ENCODE data around the gene VKORC1.

DNA sequence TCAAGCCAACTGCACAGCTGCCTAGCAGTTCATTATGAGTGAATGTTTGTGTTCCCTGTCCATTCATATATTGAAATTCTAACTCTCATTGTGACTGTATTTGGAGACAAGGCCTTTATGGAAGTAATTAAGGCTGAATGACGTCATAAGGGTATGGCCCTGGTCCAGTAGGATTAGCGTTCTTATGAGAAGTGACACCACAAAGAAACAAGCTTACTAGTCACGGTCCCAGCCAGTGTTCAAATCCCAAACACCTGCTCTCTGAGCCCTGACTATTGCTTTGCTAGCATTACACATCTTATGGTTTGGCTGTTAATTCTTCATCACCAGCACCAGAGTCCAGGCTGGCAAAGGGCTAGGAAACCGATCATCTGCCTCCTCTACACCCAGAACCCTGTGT lies 22.7 kb downstream of the VKORC1 start:
- TF ChIP-seq, protein P1, sequence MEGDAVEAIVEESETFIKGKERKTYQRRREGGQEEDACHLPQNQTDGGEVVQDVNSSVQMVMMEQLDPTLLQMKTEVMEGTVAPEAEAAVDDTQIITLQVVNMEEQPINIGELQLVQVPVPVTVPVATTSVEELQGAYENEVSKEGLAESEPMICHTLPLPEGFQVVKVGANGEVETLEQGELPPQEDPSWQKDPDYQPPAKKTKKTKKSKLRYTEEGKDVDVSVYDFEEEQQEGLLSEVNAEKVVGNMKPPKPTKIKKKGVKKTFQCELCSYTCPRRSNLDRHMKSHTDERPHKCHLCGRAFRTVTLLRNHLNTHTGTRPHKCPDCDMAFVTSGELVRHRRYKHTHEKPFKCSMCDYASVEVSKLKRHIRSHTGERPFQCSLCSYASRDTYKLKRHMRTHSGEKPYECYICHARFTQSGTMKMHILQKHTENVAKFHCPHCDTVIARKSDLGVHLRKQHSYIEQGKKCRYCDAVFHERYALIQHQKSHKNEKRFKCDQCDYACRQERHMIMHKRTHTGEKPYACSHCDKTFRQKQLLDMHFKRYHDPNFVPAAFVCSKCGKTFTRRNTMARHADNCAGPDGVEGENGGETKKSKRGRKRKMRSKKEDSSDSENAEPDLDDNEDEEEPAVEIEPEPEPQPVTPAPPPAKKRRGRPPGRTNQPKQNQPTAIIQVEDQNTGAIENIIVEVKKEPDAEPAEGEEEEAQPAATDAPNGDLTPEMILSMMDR (IDR thresholded peaks at IDR 0.05; ENCODE audit: low read depth, low read length, missing input control), result no peak
- TF ChIP-seq SP1 (IDR thresholded peaks at IDR 0.05) (no peak), TAF1 (conservative IDR thresholded peaks at IDR 0.05) (no peak), EGR1 (IDR thresholded peaks at IDR 0.05; ENCODE audit: low read depth in 2 of 2) (no peak), JUND (IDR thresholded peaks at IDR 0.05) (no peak), FOXA1 (IDR thresholded peaks at IDR 0.05) (no peak), YY1 (IDR thresholded peaks at IDR 0.05) (no peak), FOXA2 (IDR thresholded peaks at IDR 0.05) (no peak), RAD21 (IDR thresholded peaks at IDR 0.05) (no peak)
- TF ChIP-seq, protein P2, sequence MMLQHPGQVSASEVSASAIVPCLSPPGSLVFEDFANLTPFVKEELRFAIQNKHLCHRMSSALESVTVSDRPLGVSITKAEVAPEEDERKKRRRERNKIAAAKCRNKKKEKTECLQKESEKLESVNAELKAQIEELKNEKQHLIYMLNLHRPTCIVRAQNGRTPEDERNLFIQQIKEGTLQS (IDR thresholded peaks at IDR 0.05), result no peak
- TF ChIP-seq, protein P3, sequence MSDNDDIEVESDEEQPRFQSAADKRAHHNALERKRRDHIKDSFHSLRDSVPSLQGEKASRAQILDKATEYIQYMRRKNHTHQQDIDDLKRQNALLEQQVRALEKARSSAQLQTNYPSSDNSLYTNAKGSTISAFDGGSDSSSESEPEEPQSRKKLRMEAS (IDR thresholded peaks at IDR 0.05), result no peak
- TF ChIP-seq, protein P4, sequence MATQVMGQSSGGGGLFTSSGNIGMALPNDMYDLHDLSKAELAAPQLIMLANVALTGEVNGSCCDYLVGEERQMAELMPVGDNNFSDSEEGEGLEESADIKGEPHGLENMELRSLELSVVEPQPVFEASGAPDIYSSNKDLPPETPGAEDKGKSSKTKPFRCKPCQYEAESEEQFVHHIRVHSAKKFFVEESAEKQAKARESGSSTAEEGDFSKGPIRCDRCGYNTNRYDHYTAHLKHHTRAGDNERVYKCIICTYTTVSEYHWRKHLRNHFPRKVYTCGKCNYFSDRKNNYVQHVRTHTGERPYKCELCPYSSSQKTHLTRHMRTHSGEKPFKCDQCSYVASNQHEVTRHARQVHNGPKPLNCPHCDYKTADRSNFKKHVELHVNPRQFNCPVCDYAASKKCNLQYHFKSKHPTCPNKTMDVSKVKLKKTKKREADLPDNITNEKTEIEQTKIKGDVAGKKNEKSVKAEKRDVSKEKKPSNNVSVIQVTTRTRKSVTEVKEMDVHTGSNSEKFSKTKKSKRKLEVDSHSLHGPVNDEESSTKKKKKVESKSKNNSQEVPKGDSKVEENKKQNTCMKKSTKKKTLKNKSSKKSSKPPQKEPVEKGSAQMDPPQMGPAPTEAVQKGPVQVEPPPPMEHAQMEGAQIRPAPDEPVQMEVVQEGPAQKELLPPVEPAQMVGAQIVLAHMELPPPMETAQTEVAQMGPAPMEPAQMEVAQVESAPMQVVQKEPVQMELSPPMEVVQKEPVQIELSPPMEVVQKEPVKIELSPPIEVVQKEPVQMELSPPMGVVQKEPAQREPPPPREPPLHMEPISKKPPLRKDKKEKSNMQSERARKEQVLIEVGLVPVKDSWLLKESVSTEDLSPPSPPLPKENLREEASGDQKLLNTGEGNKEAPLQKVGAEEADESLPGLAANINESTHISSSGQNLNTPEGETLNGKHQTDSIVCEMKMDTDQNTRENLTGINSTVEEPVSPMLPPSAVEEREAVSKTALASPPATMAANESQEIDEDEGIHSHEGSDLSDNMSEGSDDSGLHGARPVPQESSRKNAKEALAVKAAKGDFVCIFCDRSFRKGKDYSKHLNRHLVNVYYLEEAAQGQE (IDR thresholded peaks at IDR 0.05), result no peak
- TF ChIP-seq, protein P5, sequence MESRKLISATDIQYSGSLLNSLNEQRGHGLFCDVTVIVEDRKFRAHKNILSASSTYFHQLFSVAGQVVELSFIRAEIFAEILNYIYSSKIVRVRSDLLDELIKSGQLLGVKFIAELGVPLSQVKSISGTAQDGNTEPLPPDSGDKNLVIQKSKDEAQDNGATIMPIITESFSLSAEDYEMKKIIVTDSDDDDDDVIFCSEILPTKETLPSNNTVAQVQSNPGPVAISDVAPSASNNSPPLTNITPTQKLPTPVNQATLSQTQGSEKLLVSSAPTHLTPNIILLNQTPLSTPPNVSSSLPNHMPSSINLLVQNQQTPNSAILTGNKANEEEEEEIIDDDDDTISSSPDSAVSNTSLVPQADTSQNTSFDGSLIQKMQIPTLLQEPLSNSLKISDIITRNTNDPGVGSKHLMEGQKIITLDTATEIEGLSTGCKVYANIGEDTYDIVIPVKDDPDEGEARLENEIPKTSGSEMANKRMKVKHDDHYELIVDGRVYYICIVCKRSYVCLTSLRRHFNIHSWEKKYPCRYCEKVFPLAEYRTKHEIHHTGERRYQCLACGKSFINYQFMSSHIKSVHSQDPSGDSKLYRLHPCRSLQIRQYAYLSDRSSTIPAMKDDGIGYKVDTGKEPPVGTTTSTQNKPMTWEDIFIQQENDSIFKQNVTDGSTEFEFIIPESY (IDR thresholded peaks at IDR 0.05), result no peak

Data from liver (tissue), 3 donors.